Measurements from ENCODE around the gene GGA2.

GGA2 gene

DNA sequence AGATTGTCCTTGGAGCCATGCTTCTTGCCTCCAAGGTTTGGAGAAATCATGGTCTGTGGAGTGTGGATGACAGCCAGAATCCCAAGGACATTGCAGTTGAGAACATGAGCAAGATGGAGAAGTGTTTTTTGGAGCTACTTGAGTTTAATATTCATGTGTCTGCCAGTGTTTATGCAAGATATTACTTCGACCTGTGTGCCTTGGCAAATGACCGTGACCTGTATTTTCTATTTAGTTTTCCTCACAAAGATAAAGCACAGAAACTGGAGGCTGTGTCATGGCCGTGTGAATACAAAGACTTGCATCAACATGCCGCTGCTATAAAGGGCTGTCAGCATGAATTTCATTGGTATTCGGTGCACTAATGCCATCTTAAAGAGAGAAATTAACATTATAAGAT lies 9.0 kb downstream of the GGA2 start:
- Histone ChIP-seq H3K9ac (ENCODE audit: low read length) (no peak overlapping the region), H3K36me3 (ENCODE audit: control insufficient read depth, insufficient read depth, low read length) (peaks cover 20% of the 10 kb centered on the region), H3K9me3 (ENCODE audit: control insufficient read depth, insufficient read depth, low read depth, low read length) (no peaks in the 10 kb centered on the region), H3K4me3 (ENCODE audit: low read depth, low read length) (no peak overlapping the region), H3K4me1 (ENCODE audit: control insufficient read depth, insufficient read depth, low read length) (peaks cover 37% of the 10 kb centered on the region), H3K27ac (ENCODE audit: low read depth, low read length) (no peak overlapping the region; the same call in 1 of the 2 replicates), H3K27me3 (ENCODE audit: control insufficient read depth, insufficient read depth, low read length) (no peaks in the 10 kb centered on the region)

DNA sequence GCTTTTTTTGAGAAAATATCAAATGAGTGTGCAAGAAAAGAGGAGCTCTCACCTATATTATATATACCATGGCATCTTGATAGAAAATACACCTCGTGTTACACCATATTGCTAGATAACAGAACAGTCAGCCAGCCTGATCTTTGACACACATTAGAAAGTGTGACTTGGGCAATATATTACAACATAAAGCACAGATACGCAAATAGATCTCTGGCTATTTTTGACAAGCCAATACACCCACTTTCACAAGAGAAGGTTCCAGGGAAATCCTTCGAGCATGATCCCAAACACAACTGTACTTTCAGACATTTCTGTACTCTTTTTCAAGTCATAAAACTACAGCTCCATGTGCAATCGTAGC lies 9.4 kb downstream of the GGA2 start:
- peaks cover 22% of the 10 kb centered on the region for H3K36me3 ChIP-seq (ENCODE audit: control insufficient read depth, insufficient read depth, low read length)
- no peak overlapping the region; the same call in 1 of the 2 replicates for H3K27ac ChIP-seq (ENCODE audit: low read depth, low read length)
- no peaks in the 10 kb centered on the region for H3K27me3 ChIP-seq (ENCODE audit: control insufficient read depth, insufficient read depth, low read length)
- H3K9ac ChIP-seq (ENCODE audit: low read length): no peak overlapping the region
- no peak overlapping the region for H3K4me3 ChIP-seq (ENCODE audit: low read depth, low read length)
- no peaks in the 10 kb centered on the region for H3K9me3 ChIP-seq (ENCODE audit: control insufficient read depth, insufficient read depth, low read depth, low read length)
- H3K4me1 ChIP-seq (ENCODE audit: control insufficient read depth, insufficient read depth, low read length): peaks cover 32% of the 10 kb centered on the region

DNA sequence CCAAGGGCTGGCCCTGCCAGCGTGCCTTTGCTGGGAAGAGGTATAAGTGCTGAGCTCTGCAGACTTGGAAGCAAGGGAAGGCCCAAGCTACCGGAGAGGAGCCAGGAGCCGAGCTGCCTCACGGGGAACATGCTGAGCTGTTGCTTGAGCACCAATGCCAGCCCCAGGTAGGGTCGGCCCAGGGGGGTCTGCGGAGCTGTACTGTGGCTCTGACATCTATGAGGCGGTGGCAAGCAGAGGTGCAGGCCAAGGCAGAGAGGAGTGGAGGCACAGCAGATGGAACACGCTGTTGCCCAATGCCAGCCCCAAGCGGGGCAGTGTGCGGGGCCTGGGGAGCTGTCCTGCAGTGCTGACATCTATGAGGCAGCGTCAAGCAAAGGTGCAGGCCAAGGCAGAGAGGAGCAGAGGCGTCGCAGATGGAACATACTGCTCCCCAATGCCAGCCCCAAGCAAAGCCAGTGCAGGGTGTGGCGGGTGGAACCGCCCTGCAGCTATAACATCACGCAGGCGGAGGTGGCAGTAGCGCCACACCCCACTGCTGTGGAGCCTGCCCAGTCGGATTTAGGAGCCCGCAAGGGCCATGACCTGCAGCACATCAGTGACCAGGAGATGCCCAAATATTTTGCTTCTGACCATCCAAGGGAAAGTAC lies 10.0 kb downstream of the GGA2 start:
- H3K36me3 ChIP-seq (ENCODE audit: control insufficient read depth, insufficient read depth, low read length): peaks cover 27% of the 10 kb centered on the region
- H3K4me1 ChIP-seq (ENCODE audit: control insufficient read depth, insufficient read depth, low read length): peaks cover 29% of the 10 kb centered on the region
- H3K4me3 ChIP-seq (ENCODE audit: low read depth, low read length): no peak overlapping the region
- H3K27me3 ChIP-seq (ENCODE audit: control insufficient read depth, insufficient read depth, low read length): no peaks in the 10 kb centered on the region
- no peak overlapping the region for H3K27ac ChIP-seq (ENCODE audit: low read depth, low read length)
- H3K9me3 ChIP-seq (ENCODE audit: control insufficient read depth, insufficient read depth, low read depth, low read length): no peaks in the 10 kb centered on the region
- H3K9ac ChIP-seq (ENCODE audit: low read length): no peak overlapping the region

DNA sequence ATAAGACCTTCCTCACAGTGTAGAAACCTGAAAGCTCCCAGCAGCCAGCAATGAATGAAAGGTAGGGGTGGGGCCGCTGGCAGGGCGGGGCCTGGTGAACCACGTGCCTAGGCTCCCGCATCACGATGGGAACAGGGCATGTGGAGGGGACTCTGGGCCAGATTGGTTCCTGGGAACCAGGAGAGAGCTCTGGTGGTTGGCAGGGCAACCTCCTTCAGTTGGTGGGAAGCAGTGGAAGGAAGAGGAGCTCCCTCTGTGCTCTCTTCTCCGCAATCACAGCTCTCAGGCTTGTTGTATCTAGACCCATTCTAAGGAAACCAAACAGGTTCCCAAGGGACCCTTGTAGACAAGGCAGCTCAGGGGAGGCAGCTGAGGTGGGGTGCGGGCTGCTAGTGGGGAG lies 10.5 kb downstream of the GGA2 start:
- no peak overlapping the region for H3K27ac ChIP-seq (ENCODE audit: low read depth, low read length)
- no peak overlapping the region for H3K9ac ChIP-seq (ENCODE audit: low read length)
- H3K36me3 ChIP-seq (ENCODE audit: control insufficient read depth, insufficient read depth, low read length): peaks cover 32% of the 10 kb centered on the region
- no peaks in the 10 kb centered on the region for H3K27me3 ChIP-seq (ENCODE audit: control insufficient read depth, insufficient read depth, low read length)
- H3K4me1 ChIP-seq (ENCODE audit: control insufficient read depth, insufficient read depth, low read length): peaks cover 24% of the 10 kb centered on the region
- H3K9me3 ChIP-seq (ENCODE audit: control insufficient read depth, insufficient read depth, low read depth, low read length): no peaks in the 10 kb centered on the region
- no peak overlapping the region for H3K4me3 ChIP-seq (ENCODE audit: low read depth, low read length)

DNA sequence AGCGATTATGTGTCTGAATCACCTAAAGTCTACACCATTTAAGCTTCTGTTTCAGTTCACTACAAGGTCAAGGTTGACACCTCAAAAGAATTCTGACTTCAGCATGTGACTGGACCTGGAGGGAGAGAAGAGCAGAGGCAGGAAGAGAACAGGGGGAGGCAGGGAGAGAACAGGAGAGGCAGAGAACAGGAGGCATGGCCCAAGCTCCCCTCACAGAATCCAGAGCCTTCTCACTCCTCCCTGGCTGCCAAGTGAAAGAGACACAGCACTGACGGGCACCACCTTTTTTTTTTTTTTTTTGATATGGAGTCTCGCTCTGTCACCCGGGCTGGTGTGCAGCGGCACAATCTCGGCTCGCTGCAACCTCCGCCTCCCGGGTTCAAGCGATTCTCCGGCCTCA lies 11.4 kb downstream of the GGA2 start:
- peaks cover 40% of the 10 kb centered on the region for H3K36me3 ChIP-seq (ENCODE audit: control insufficient read depth, insufficient read depth, low read length)
- no peak overlapping the region for H3K27ac ChIP-seq (ENCODE audit: low read depth, low read length)

DNA sequence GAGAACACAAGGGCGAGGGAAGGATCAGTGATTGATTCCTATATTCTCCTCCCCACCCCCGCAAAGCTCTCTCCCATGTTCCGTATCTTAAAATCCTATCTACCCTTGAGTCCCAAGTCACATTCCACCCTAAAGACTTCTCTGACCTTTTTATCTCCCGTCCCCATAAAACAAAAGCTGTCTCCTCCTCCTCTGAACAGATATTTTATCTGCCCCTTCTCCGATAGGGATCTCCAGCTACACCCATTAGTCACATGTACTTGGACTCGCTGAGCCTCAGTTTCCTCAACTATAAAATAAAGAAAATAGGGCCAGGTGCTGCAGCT lies 12.8 kb downstream of the GGA2 start:
- Histone ChIP-seq H3K4me3 (ENCODE audit: low read depth, low read length) (no peak overlapping the region), H3K36me3 (ENCODE audit: control insufficient read depth, insufficient read depth, low read length) (peaks cover 52% of the 10 kb centered on the region), H3K9ac (ENCODE audit: low read length) (no peak overlapping the region), H3K27ac (ENCODE audit: low read depth, low read length) (no peak overlapping the region), H3K9me3 (ENCODE audit: control insufficient read depth, insufficient read depth, low read depth, low read length) (no peaks in the 10 kb centered on the region), H3K4me1 (ENCODE audit: control insufficient read depth, insufficient read depth, low read length) (peaks cover 13% of the 10 kb centered on the region), H3K27me3 (ENCODE audit: control insufficient read depth, insufficient read depth, low read length) (no peaks in the 10 kb centered on the region)

More for the DNA sequence above, 11.4 kb downstream of the GGA2 start:
- peaks cover 16% of the 10 kb centered on the region for H3K4me1 ChIP-seq (ENCODE audit: control insufficient read depth, insufficient read depth, low read length)
- no peak overlapping the region for H3K4me3 ChIP-seq (ENCODE audit: low read depth, low read length)
- H3K27me3 ChIP-seq (ENCODE audit: control insufficient read depth, insufficient read depth, low read length): no peaks in the 10 kb centered on the region
- no peaks in the 10 kb centered on the region for H3K9me3 ChIP-seq (ENCODE audit: control insufficient read depth, insufficient read depth, low read depth, low read length)
- no peak overlapping the region for H3K9ac ChIP-seq (ENCODE audit: low read length)

DNA sequence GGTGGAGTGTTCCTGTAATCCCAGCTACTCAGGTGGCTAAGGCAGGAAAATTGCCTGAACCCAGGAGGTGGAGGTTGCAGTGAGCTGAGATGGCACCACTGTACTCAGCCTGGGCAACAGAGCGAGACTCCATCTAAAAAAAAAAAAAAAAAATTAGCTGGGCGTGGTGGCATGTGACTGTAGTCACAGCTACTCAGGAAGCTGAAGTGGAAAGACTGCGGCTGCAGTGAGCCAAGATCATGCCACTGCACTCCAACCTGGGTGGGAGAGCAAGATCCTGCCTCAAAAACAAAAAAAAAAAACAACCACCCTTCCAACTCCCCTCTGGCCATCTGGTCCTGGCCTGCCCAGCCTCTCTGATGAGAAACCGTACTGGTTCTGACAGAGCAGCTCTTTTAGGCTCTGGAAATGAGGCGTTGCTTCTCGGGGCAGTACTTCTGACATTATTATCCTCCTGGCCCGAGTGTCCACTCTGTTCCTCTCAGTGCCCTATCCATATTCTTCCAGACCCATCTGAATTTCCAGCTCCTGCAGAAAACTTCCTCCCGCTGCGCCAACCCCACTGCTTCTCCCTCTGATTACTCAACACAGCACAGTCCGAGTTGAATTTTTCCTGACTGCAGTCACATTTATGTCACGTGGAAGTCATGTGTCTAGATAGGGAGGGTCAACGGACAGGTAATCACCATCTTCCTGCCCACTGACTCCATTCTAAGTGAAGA lies 13.3 kb downstream of the GGA2 start:
- H3K9ac ChIP-seq (ENCODE audit: low read length): no peak overlapping the region
- peaks cover 52% of the 10 kb centered on the region for H3K36me3 ChIP-seq (ENCODE audit: control insufficient read depth, insufficient read depth, low read length)

DNA sequence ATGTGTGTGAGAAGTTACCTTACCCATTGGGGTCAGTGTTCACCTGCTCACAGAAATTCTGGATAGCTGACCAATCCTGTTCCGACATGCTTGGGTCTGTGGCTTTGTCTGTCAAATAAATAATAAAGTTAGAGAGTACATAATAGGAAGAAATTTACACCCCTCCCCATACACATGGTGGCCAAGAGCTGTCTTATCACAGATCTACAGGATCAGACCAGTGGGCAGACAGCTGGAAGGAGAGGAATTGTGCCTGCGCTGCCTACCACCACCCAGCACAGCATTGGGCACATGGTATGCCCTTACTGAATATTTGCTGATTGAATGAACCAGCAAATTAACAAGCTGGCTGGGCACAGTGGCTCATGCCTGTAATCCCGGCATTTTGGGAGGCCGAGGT lies 14.6 kb downstream of the GGA2 start:
- no peak overlapping the region for H3K27ac ChIP-seq (ENCODE audit: low read depth, low read length)
- no peaks in the 10 kb centered on the region for H3K27me3 ChIP-seq (ENCODE audit: control insufficient read depth, insufficient read depth, low read length)
- no peak overlapping the region for H3K4me3 ChIP-seq (ENCODE audit: low read depth, low read length)
- H3K9me3 ChIP-seq (ENCODE audit: control insufficient read depth, insufficient read depth, low read depth, low read length): no peaks in the 10 kb centered on the region
- H3K36me3 ChIP-seq (ENCODE audit: control insufficient read depth, insufficient read depth, low read length): peaks cover 56% of the 10 kb centered on the region
- H3K9ac ChIP-seq (ENCODE audit: low read length): no peak overlapping the region
- peaks cover 13% of the 10 kb centered on the region for H3K4me1 ChIP-seq (ENCODE audit: control insufficient read depth, insufficient read depth, low read length)

More for the DNA sequence above, 13.3 kb downstream of the GGA2 start:
- Histone ChIP-seq H3K9me3 (ENCODE audit: control insufficient read depth, insufficient read depth, low read depth, low read length) (no peaks in the 10 kb centered on the region), H3K4me1 (ENCODE audit: control insufficient read depth, insufficient read depth, low read length) (peaks cover 15% of the 10 kb centered on the region), H3K4me3 (ENCODE audit: low read depth, low read length) (no peak overlapping the region), H3K27ac (ENCODE audit: low read depth, low read length) (no peak overlapping the region), H3K27me3 (ENCODE audit: control insufficient read depth, insufficient read depth, low read length) (no peaks in the 10 kb centered on the region)

DNA sequence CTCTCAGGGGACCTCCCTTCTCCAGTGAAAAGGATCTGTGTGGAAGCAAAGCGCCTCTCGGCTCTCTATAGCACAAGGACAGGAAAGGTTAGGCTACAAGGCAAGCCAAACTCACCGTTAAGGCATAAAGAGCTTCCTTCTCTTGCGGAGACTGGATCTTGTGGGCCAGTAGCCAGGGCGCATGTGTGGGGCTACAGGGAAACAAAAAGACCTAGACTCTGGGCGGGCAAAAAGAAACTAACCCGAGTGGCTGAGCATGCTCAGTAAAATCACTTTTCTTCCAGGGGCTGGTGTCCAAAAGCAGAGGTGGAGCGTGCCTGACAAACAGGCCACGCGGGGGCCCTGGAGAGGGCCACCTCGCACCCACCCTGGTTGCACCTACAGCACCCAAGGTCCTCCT lies 16.1 kb downstream of the GGA2 start:
- Histone ChIP-seq H3K36me3 (ENCODE audit: control insufficient read depth, insufficient read depth, low read length) (peaks cover 69% of the 10 kb centered on the region), H3K9me3 (ENCODE audit: control insufficient read depth, insufficient read depth, low read depth, low read length) (no peaks in the 10 kb centered on the region)

DNA sequence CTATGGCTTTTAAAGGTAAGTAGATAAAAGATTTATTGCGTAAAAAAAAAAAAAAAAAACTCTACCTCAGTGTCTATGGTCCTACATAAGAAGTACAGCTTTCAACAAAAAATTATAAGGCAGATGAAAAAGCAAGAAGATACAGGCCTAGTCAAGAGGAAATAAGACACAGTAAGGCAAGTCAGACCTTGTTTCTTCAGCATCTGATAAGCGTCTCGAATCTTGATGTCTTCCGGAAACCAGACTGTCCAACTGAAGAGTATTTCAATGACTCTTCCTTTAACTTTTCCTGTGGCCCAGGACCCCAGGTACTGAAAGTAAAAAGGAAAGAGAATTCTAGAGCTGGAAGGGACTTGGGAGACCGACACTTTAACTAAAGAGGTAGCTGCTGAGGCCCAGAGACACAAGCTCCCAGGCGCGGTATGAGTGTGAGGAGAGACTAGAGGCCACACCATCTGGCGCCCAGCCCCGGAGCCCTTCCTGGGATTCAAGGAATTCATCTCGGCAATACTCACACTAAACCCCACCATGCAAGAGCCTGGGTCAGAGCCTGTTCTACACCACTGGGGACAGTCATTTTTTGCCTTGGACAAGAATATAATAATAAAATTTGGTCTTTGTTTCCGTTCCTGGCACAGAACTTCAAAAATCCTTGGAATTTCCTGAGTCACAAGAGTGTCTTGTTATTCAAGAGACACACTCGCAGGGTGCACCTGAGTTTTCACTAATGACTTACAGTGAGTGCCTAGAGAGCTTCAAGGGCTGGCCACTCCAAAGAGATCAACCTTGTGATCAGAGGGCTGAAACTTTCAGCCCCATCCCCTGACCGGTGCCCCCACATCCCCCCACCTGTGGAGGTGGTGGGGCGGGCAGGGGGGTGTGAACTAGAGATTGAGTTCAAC lies 18.6 kb downstream of the GGA2 start:
- no peaks in the 10 kb centered on the region for H3K27me3 ChIP-seq (ENCODE audit: control insufficient read depth, insufficient read depth, low read length)
- H3K36me3 ChIP-seq (ENCODE audit: control insufficient read depth, insufficient read depth, low read length): peaks cover 90% of the 10 kb centered on the region
- peak overlapping the region; percentile 26 for H3K27ac ChIP-seq (ENCODE audit: low read depth, low read length)
- H3K9ac ChIP-seq (ENCODE audit: low read length): no peak overlapping the region
- H3K9me3 ChIP-seq (ENCODE audit: control insufficient read depth, insufficient read depth, low read depth, low read length): no peaks in the 10 kb centered on the region
- H3K4me3 ChIP-seq (ENCODE audit: low read depth, low read length): no peak overlapping the region
- H3K4me1 ChIP-seq (ENCODE audit: control insufficient read depth, insufficient read depth, low read length): peaks cover 5% of the 10 kb centered on the region; the same call in 1 of the 2 replicates

More for the DNA sequence above, 16.1 kb downstream of the GGA2 start:
- peak overlapping the region; percentile 18; the same call in 1 of the 2 replicates for H3K27ac ChIP-seq (ENCODE audit: low read depth, low read length)
- peaks cover 5% of the 10 kb centered on the region; the same call in 1 of the 2 replicates for H3K4me1 ChIP-seq (ENCODE audit: control insufficient read depth, insufficient read depth, low read length)
- no peaks in the 10 kb centered on the region for H3K27me3 ChIP-seq (ENCODE audit: control insufficient read depth, insufficient read depth, low read length)
- no peak overlapping the region for H3K9ac ChIP-seq (ENCODE audit: low read length)
- no peak overlapping the region for H3K4me3 ChIP-seq (ENCODE audit: low read depth, low read length)

DNA sequence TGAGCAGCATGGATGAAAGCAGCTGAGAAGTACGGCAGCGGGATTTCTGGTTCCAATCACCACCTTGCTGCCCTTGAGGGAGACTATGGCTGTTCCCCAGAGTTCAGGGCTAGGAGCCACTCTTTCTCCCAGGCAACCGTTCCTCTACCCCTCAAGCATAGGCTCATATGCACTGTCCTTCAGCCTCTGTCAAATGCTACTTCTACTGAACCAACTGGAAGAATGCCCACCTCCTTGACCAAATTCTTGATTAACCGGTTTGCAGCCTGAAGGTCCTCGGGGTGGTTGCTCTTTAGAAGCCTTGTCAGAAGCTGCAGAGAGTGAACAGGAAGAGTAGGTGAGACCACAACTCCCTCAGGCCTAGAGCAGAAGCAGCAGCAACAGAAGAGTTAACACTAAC lies 23.8 kb downstream of the GGA2 start:
- Histone ChIP-seq H3K36me3 (ENCODE audit: control insufficient read depth, insufficient read depth, low read length) (peaks cover 94% of the 10 kb centered on the region), H3K4me1 (ENCODE audit: control insufficient read depth, insufficient read depth, low read length) (no peaks in the 10 kb centered on the region), H3K9ac (ENCODE audit: low read length) (no peak overlapping the region), H3K27me3 (ENCODE audit: control insufficient read depth, insufficient read depth, low read length) (no peaks in the 10 kb centered on the region), H3K27ac (ENCODE audit: low read depth, low read length) (no peak overlapping the region), H3K4me3 (ENCODE audit: low read depth, low read length) (no peak overlapping the region), H3K9me3 (ENCODE audit: control insufficient read depth, insufficient read depth, low read depth, low read length) (no peaks in the 10 kb centered on the region)
